Choroid plexus epithelial cell (primary cell): ENCODE data around the gene GFOD2.

ENCODE experiments used
- DNase-seq: peaks from one replicate; pipeline ENCODE4 v3.0.0-alpha.2; 2010; ENCODE audit warnings: low read depth
- H3K4me3 ChIP-seq: 2 replicates; pipeline ENCODE4 v1.5.1; 2011; ENCODE audit warnings: low read depth, mild to moderate bottlenecking, control low read depth, low read length, moderate library complexity
- TF ChIP-seq, protein P1 (sequence below): conservative IDR thresholded peaks from 2 replicates; pipeline ENCODE4 v1.5.1; 2011; ENCODE audit warnings: low read depth, mild to moderate bottlenecking, control low read depth, inconsistent platforms, low read length, moderate library complexity

GFOD2 gene

DNA sequence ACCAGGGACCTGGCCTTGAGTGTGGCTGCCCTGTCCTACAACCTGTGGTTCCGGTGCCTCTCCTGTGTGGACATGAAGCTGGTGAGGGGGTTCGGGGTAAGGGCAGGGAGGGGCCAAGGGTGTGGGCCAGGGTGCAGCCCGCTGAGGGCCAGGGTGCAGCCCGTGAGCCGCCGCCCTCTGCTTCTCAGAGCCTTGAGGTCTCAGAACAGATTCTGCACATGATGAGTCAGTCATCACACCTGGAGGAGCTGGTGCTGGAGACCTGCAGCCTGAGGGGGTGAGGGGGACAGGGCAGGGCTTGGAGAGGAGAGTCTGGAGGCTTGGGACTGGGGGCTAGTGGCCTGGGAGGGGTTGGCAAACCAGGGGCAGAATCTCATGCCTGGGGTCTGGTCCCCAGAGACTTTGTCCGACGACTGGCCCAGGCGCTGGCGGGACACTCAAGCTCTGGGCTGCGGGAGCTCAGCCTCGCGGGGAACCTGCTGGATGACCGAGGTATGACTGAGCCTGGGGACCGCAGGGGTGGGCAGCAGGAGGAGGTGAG, 71.9 kb downstream of the GFOD2 start:
- TF ChIP-seq, protein P1, sequence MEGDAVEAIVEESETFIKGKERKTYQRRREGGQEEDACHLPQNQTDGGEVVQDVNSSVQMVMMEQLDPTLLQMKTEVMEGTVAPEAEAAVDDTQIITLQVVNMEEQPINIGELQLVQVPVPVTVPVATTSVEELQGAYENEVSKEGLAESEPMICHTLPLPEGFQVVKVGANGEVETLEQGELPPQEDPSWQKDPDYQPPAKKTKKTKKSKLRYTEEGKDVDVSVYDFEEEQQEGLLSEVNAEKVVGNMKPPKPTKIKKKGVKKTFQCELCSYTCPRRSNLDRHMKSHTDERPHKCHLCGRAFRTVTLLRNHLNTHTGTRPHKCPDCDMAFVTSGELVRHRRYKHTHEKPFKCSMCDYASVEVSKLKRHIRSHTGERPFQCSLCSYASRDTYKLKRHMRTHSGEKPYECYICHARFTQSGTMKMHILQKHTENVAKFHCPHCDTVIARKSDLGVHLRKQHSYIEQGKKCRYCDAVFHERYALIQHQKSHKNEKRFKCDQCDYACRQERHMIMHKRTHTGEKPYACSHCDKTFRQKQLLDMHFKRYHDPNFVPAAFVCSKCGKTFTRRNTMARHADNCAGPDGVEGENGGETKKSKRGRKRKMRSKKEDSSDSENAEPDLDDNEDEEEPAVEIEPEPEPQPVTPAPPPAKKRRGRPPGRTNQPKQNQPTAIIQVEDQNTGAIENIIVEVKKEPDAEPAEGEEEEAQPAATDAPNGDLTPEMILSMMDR, result no peak
- H3K4me3 ChIP-seq, result no peak overlapping the region
- no peak for DNase-seq

DNA sequence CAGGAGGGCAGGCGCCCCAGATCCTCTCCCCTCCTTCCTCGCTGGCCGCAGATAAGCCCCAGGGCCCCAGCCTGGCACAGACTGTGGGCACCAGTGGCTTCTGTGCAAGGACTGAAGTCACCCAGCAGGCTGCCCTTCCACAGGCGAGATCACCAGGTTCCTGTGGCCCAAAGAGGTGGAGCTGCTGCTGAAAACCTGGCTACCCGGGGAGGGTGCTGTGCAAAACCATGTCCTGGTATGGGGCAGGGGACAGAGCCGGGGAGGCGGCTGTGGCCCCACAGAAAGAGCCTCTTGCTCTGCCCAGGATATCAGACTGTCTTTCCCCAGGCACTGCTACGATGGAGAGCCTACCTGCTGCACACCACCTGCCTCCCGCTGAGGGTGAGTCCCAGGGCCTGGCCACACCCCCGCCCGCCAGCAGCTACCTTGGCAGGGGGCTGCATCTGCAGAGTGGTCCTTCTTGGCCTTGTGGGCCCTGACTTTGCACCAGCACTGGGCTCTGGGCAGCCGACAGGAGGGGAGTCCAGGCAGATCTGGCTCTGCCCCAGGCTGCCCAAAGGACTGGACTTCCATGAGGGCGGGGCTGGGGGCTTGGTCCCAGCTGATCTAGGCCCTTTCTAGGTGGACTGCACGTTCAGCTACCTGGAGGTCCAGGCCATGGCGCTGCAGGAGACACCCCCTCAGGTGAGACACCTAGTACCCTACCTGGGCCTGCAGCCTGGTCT, 73.6 kb downstream of the GFOD2 start:
- no peak for DNase-seq
- no peak overlapping the region for H3K4me3 ChIP-seq

GRCh38 chr16:67644038-67644437, 75.1 kb downstream of the GFOD2 start:
- no peak overlapping the region for H3K4me3 ChIP-seq
- no peak for DNase-seq

More for the DNA sequence above, 73.6 kb downstream of the GFOD2 start:
- TF ChIP-seq, protein P1, result no peak

DNA sequence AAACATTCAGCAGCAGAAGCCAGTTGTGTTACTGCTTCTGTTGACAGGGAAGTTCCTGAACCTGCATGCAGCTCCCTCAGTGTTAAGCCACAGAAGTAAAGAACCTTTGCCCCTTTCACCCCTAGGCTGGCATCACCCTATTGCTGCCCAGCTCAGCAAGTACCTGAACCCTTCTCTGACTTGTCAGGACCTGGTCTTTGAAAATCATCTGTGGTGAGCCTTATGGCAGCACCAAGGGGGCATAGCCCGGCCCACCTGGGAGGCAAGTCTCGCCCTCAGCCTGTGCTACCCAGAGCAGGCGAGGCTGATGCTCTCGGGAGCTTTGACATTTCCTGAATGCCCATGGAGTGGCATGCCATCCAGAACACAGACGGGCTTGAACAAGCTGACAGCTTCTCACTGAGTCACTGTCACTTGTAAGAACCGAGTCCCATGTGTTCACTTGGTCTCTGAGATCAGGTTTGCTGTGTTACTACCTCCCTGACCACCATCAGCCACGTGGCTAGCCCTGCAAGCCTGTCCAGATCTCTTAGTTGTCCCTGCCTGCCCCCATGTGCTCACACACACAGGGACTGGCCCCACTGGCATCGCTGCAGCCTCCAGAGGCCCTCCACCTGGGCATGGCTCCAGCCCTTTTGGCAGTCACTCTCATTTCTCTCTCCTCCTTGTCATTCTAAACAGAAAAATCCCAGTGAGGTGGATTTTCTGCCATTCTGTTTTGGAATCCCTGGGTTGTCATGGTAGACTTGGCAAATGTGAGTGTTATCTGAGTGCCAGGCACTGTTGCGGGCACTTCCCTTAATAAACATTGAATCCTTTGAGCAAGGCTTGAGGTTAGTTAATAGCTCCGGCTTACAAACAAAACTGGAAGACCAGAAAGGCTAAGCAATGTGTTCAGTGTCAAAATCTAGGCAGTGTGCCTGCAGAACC, 77.1 kb downstream of the GFOD2 start:
- H3K4me3 ChIP-seq, result no peak overlapping the region
- TF ChIP-seq, protein P1, result no peak
- DNase-seq, result peak; percentile 8

More at GRCh38 chr16:67644038-67644437, 75.1 kb downstream of the GFOD2 start:
- TF ChIP-seq, protein P1, result no peak

DNA sequence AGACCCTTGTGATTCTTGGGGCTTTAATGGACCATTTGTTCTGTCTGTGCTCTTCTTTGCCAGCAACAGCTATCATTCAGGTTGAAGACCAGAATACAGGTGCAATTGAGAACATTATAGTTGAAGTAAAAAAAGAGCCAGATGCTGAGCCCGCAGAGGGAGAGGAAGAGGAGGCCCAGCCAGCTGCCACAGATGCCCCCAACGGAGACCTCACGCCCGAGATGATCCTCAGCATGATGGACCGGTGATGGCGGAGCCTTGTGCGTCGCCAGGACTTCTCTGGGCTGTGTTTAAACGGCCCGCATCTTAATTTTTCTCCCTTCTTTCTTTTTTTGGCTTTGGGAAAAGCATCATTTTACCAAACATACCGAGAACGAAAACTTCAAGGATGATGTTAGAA, 81.5 kb downstream of the GFOD2 start:
- TF ChIP-seq, protein P1, result no peak
- H3K4me3 ChIP-seq, result no peak overlapping the region
- no peak for DNase-seq

DNA sequence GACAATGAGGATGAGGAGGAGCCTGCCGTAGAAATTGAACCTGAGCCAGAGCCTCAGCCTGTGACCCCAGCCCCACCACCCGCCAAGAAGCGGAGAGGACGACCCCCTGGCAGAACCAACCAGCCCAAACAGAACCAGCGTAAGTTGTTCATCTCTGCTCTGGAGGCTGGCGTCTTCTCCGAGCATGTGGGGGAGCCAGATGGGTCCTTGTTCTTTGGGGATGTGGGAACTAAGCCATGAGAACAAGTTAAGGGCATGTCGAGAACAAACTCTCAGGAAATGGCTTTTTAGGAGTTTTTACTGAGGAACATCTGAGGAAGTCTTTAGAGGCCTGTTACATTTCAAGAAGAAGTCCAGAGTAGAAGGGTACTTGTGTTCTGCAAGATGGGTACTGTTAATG, 82.4 kb downstream of the GFOD2 start:
- no peak overlapping the region for H3K4me3 ChIP-seq
- no peak for DNase-seq
- TF ChIP-seq, protein P1, result no peak
